ENCODE measurements around the gene HOPX. TPM values are rescaled to one million over a fixed set of nuclear protein-coding genes. Genes with fewer than 3 reads are reported as not detected.

HOPX gene
- total RNA-seq, 1 donor from 2014 or later, result 2.6 TPM

- Mint-ChIP-seq H3K27ac (no peak overlapping the region), H3K4me3 (no peak overlapping the region), H3K4me1 (peaks cover 19% of the 10 kb centered on the region), H3K9me3 (peaks cover 6% of the 10 kb centered on the region), H3K27me3 (ENCODE audit: insufficient read depth, low read depth) (peaks cover 31% of the 10 kb centered on the region), H3K36me3 (no peaks in the 10 kb centered on the region)
- Histone ChIP-seq H3K4me2 (peak overlapping the region; percentile 48), H4K20me1 (ENCODE audit: low read depth) (no peaks in the 10 kb centered on the region), H3K4me3 (no peak overlapping the region), H3K4me1 (peaks cover 28% of the 10 kb centered on the region), H3K9ac (no peak overlapping the region), H3K27me3 (peaks cover 24% of the 10 kb centered on the region), H3K79me2 (ENCODE audit: low read depth) (no peaks in the 10 kb centered on the region), H3K36me3 (no peaks in the 10 kb centered on the region), H3F3A (ENCODE audit: low read depth) (peaks cover 25% of the 10 kb centered on the region), H2AFZ (replicated peaks) (no peak overlapping the region), H3K27ac (no peak overlapping the region), H3K9me3 (ENCODE audit: low read depth) (no peaks in the 10 kb centered on the region)
- no peak for TF ChIP-seq CTCF (IDR thresholded peaks at IDR 0.05)
- no peak for TF ChIP-seq EZH2 (IDR thresholded peaks at IDR 0.05)
- no peak for TF ChIP-seq EZH2phosphoT487 (IDR thresholded peaks at IDR 0.05)
- peak; percentile 39 for DNase-seq (ENCODE audit: low spot score)
Observed at GRCh38 chr4:56650262-56651055, 30.6 kb downstream of the HOPX start.

- H3K79me2 ChIP-seq (ENCODE audit: low read depth), result no peaks in the 10 kb centered on the region
- peaks cover 22% of the 10 kb centered on the region for H3K27me3 Mint-ChIP-seq (ENCODE audit: insufficient read depth, low read depth)
- no peak for TF ChIP-seq EZH2 (IDR thresholded peaks at IDR 0.05)
- no peak for TF ChIP-seq CTCF (IDR thresholded peaks at IDR 0.05)
- TF ChIP-seq EZH2phosphoT487 (IDR thresholded peaks at IDR 0.05), result no peak
Observed at GRCh38 chr4:56649445-56650261, 31.4 kb downstream of the HOPX start.

GRCh38 chr4:56648824-56649151 lies 32.3 kb downstream of the HOPX start:
- no peak for DNase-seq (ENCODE audit: low spot score)
- no peaks in the 10 kb centered on the region for H3K36me3 ChIP-seq
- H3K27ac ChIP-seq, result no peak overlapping the region
- H2AFZ ChIP-seq (replicated peaks), result no peak overlapping the region
- peaks cover 25% of the 10 kb centered on the region for H3F3A ChIP-seq (ENCODE audit: low read depth)
- peaks cover 22% of the 10 kb centered on the region for H3K4me1 ChIP-seq
- peaks cover 7% of the 10 kb centered on the region for H3K27me3 ChIP-seq
- H3K4me2 ChIP-seq, result no peak overlapping the region
- H3K36me3 Mint-ChIP-seq, result no peaks in the 10 kb centered on the region
- no peak overlapping the region for H3K9ac ChIP-seq
- H3K79me2 ChIP-seq (ENCODE audit: low read depth), result no peaks in the 10 kb centered on the region
- H4K20me1 ChIP-seq (ENCODE audit: low read depth), result no peaks in the 10 kb centered on the region
- TF ChIP-seq EZH2 (IDR thresholded peaks at IDR 0.05) (no peak), EZH2phosphoT487 (IDR thresholded peaks at IDR 0.05) (no peak), CTCF (IDR thresholded peaks at IDR 0.05) (no peak)
- no peaks in the 10 kb centered on the region for H3K9me3 ChIP-seq (ENCODE audit: low read depth)
- H3K27ac Mint-ChIP-seq, result no peak overlapping the region
- peaks cover 14% of the 10 kb centered on the region for H3K27me3 Mint-ChIP-seq (ENCODE audit: insufficient read depth, low read depth)
- H3K9me3 Mint-ChIP-seq, result peaks cover 6% of the 10 kb centered on the region
- no peak overlapping the region for H3K4me3 Mint-ChIP-seq
- no peak overlapping the region for H3K4me3 ChIP-seq
- H3K4me1 Mint-ChIP-seq, result peaks cover 10% of the 10 kb centered on the region

More at GRCh38 chr4:56649445-56650261, 31.4 kb downstream of the HOPX start:
- Histone ChIP-seq H4K20me1 (ENCODE audit: low read depth) (no peaks in the 10 kb centered on the region), H3K4me3 (no peak overlapping the region), H3K36me3 (no peaks in the 10 kb centered on the region), H3K27ac (no peak overlapping the region), H3F3A (ENCODE audit: low read depth) (peaks cover 25% of the 10 kb centered on the region), H3K4me1 (peaks cover 22% of the 10 kb centered on the region), H3K9me3 (ENCODE audit: low read depth) (no peaks in the 10 kb centered on the region), H2AFZ (replicated peaks) (no peak overlapping the region), H3K4me2 (no peak overlapping the region), H3K27me3 (peaks cover 16% of the 10 kb centered on the region), H3K9ac (no peak overlapping the region)
- H3K9me3 Mint-ChIP-seq, result peaks cover 6% of the 10 kb centered on the region
- H3K36me3 Mint-ChIP-seq, result no peaks in the 10 kb centered on the region
- H3K4me3 Mint-ChIP-seq, result no peak overlapping the region
- no peak for DNase-seq (ENCODE audit: low spot score)
- H3K4me1 Mint-ChIP-seq, result peaks cover 11% of the 10 kb centered on the region
- no peak overlapping the region for H3K27ac Mint-ChIP-seq

Measured in neural progenitor cell (in vitro differentiated cells).